Suppressor macrophage treated with lipopolysaccharide for 4 hours (primary cell): ENCODE results near the gene RALB.
"Not testable (repeated sequence)": the region's sequence is repeated elsewhere in the genome, so short reads cannot be mapped to it uniquely, and the experiment has no call there.

Source experiments
- DNase-seq: peaks from one replicate; pipeline ENCODE4 v3.0.0-alpha.2; 2020

Gene RALB

DNA sequence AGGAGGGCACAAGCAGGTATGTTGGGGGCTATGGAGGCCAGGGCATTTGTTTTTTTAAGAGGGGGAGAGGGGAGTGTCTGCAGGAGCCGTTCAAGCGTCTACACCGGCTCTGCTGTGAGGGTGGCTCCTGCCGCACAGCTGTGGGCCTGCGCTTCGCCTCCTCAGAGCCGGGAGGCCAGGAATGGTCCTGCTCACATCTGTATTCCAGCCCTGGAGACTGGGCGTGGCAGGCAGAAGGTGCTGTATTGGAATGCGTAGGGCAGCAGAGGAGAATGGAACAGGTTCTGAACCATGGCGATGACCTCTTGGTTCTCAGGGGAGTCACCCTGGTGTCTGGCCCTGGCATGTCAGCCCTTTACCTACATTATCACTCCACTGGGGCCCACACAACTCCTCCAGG is 66.5 kb downstream of the RALB start:
- no peak for DNase-seq

DNA sequence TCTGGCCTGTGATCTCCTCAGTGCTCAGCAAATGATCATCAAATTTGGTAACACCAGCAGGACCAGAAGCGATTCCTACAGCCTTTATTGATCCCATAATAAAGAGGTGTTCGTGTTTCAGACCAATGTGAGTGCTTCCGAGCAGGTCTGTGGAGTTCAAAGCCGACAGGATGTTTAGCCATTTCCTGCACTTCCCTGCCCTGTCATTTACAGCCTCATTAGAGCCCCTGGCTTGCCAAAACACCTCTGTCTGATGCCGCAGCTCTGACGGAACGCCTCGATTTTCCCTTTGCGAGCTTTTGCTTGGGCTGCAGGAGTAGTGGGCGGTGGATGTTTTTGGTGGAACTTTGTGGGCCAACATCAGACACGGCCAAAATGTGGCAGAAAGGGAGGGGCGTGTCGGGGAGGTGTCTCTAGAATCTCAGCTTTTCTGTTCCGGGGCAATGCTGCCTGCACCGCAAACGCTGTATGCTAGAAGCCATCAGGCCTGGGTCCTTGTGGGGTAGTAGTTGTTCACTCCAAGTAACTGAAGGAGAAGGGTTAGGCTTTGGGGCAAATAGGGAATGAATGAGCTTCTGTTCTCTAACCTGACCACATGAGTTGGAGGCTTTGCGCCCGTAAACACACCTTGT is 67.2 kb downstream of the RALB start:
- no peak for DNase-seq

DNA sequence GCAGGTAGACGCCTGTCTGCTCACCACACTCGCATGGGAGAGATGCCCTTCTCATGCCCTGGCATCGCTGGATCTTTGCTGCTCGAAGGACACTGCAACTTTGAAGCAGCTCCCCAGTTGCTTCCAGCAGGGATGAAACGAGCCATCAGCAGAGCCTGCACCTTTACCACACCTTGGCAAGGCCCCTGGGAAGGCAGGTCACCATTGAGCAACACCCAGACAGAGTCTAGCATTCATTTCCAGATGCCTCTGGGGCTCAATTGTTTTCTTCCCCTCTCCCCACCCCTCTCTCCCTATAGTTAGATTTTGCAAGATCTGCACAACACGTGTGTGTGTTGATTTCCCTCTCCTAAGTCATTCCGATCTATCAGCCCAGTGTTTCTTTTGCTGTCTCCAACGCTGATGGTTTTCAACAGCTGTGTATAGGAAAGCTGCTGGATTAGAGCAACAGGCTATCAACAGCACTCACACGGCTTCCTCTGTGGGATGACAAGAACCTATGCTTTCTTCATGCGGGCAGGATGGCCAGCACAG is 67.7 kb downstream of the RALB start:
- no peak for DNase-seq

DNA sequence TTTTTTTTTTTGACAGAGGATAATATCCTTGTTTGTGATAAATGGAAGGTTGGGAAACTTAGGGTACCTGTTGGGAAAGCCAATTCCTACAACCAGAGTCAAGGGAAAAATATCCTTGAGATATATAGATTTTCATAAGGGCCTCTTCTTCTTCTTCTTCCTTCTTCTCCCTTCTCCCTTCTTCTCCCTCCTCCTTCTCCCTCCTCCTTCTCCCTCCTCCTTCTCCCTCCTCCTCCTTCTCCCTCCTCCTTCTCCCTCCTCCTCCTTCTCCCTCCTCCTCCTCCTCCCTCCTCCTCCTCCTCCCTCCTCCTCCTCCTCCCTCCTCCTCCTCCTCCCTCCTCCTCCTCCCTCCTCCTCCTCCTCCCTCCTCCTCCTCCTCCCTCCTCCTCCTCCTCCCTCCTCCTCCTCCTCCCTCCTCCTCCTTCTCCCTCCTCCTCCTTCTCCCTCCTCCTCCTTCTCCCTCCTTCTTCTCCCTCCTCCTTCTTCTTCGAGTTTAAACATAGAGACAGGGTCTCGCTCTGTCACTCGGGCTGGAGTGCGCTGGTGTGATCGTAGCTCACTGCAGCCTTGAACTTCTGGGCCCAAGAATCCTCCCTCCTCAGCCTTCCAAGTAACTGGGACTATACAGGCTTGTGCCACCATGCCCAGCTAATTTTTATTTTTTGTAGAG is 68.4 kb downstream of the RALB start:
- DNase-seq = not testable (repeated sequence)

DNA sequence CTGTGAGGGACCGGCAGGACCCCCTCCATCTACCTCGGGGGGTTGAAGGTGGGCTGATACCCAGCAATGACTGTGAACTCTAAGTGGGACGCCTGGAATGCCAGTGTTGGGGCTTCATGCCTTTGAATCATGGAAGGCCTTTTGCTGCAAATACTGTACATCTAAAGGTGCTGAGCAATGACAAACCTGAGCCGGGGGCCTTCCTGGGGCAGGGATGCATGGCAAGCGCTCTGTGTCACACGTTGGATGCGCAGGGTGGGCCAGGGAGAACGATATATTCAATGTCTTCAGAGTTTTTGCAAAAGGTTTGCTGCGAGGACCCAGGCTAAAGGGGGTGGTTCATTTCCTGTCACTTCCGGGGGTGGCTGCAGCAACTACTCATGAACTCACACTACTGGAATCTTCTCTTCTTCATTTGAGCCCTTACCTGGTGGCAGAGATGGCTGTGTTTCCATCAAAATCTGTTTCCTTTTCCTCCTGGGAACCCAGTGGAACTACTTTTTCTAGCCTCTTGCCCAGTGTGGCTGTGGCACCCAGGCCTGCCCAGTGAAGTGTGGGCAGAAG is 69.2 kb downstream of the RALB start:
- DNase-seq = no peak

- no peak for DNase-seq
Measured at GRCh38 chr2:120322329-120322728, 69.7 kb downstream of the RALB start.

DNA sequence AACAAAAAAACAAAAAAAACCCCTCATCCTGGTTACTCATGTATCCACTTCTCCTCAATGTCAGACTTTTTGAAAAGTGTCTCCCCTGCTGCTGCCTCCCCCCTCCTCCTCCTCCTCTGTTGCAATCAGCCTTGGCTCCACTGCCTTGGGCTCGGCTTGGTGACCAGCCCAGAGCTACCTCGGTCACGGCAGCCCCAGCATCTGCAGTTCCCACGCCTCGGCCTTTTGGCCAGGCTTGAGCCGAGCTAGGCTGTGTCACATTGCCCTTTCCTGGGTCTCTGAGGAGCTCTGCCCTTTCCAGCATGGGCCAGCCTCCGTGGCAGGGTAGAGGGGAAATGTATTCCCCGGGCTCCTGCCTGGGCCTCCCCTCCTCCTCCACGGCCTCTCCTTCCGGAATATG is 70.6 kb downstream of the RALB start:
- DNase-seq = no peak

DNA sequence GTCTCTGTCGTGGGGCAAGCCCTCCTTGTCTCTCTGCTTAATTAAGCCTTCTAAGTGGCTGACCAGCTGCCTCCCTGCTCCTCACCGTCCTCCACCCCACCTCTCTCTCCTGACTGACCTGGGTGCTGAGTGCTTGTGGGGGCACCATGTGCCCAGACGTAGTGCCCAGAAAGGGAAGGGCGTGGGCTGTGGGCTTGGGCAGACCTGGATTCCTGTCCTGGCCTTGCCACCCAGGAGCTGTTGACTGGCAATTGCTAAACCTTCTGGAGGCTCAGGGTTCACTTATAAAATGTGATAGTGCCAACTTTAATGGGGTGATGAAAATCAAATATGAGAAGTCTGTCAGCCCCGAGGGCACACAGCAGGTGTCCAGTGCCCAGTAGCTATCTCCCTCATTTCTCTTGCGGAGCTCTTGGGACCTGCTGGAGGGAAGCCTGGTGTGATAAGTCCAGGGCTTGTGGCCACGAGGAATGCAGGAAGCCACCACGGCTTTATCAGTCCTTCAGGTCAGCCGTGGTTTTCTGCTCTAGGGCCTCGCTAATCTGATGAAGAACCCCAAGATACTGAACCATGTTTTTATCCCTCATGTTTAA is 71.3 kb downstream of the RALB start:
- no peak for DNase-seq

- DNase-seq = no peak
Measured at GRCh38 chr2:120324933-120325332, 72.3 kb downstream of the RALB start.

- DNase-seq = no peak
Measured at GRCh38 chr2:120326066-120326465, 73.4 kb downstream of the RALB start.

DNA sequence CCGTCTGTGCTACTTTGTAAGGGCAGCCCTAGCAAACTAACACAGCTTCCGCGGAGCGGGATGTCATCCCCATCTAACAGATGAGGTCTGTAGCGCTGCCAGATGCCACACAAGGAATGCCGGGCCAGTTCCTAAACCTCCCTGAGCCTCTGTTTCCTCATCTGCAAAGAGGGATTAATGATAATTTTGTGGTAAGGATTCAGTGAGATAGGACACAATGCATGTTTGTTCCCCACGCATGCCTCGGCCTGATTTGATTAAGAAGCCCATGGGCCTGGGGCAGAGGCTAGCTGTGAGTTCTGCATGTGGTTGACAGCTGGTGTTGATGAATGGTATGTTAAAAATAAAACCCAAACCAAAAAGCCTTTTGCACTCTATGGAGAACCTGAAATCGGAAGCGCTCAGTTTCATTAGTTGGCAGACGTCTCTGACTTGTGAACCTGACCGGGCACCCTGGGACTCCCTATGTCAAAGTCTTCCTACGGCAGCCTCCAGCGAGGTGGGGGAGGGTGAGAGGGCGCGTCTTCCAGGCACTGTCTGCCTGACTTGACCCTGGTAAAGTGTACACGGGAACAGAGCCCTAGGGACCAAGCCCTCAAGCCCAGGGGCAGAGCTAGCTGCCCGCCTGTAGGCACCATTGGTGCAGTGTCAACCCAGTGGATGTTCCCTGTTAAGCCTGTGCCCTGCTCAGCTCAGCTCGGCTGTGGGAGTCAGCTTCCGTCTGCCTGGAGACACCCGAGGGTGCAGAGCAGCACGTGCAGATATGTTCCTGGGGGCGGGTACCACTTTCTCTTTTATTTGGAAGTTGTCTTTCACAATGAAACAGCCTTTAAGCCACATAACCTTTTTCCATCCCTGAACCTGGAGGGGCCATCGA is 78.5 kb downstream of the RALB start:
- no peak for DNase-seq

DNA sequence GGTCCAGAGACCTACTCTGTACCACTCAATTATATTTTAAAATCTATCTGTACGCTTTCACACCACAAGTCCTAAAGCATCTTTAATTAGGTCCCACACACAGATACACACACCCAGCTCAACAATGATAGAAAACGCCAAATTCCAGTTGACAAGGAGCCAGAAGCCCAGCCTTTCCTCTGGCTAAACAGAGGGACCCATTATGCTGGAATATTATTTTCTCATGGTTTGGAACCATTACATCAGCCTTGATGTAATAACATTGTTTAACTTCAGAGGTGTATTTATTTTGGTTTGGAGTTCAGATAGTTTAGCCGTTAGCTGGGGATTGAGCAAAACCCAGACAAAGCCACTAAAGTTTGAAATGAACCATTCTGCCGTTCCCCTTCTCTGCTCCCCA is 79.3 kb downstream of the RALB start:
- DNase-seq = no peak

GRCh38 chr2:120332384-120332783 is 79.7 kb downstream of the RALB start:
- DNase-seq = no peak

DNA sequence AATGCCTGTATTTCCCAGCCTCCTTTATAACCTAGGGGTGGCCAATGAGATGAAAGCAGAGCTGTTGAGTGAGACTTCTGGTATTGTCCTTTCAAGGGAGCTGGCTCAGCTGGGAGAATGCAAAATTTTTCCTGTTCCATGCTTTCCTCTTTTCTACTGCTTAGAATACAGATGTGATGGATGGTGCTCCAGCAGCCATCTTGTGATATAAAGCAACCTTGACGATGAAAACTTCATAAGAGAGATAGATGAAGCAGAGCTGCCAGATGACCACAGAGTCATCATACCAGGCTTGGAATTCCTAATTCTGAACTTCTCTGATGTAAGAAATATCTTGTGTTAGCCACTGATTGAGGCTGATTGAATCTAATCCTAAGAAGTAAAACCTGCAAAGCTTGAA is 81.4 kb downstream of the RALB start:
- DNase-seq = no peak

- DNase-seq = no peak
Measured at GRCh38 chr2:120336749-120337148, 84.1 kb downstream of the RALB start.

DNA sequence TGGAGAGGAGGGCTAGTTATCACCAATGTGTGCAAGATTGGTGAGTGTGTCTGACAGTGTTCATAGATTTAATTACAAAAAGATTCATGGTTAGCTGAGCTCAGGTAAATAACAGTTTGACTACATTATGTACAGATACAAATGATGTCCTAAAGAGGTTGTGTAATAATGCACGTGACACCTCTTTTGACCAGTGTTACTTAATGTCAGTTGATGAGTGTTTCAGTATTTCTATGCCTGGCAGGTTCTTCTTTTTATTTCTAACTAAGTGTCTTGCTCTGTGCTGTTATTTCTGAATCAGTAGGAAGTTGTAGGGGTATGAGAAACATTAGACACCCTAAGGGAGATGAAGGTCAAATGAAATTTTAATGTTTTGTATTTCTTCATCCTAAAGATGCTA is 85.4 kb downstream of the RALB start:
- DNase-seq = peak; percentile 81

GRCh38 chr2:120341977-120342376 is 89.3 kb downstream of the RALB start:
- DNase-seq = no peak

DNA sequence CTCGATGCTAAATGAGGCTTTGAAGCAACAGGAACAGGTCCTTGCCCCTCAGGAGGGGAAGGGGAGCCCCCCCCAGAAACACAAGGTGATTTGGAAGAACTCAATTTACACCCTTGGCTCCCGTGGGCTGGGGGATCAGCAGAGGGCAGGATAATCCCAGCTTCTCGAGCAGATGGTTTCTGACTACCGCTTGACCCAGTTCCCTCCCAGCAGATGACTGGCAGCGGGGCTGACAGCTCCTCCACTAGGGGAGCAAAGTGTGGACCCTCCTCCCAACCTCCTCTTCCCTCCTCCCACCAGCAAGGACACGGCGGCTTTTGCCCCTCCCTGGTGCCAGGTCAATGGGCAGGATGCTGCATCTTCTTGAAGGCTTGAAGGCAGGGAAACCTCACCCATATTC is 89.8 kb downstream of the RALB start:
- no peak for DNase-seq

DNA sequence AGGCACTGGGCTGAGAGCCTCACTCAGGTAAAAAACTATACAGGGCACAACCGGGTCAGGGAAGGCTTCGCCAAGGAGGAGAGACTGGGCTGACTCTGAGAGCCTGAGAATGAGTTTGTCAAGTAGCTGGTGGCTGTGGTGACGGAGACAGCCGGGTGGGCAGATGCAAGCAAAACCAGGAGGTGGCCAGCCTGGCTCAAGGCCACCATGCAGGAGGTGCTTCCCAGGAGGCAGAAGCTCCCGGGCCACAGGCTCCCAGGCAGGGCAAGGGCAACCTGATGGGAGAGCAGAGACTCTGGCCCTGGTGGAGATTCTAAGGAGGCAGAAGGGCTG is 90.4 kb downstream of the RALB start:
- no peak for DNase-seq

DNA sequence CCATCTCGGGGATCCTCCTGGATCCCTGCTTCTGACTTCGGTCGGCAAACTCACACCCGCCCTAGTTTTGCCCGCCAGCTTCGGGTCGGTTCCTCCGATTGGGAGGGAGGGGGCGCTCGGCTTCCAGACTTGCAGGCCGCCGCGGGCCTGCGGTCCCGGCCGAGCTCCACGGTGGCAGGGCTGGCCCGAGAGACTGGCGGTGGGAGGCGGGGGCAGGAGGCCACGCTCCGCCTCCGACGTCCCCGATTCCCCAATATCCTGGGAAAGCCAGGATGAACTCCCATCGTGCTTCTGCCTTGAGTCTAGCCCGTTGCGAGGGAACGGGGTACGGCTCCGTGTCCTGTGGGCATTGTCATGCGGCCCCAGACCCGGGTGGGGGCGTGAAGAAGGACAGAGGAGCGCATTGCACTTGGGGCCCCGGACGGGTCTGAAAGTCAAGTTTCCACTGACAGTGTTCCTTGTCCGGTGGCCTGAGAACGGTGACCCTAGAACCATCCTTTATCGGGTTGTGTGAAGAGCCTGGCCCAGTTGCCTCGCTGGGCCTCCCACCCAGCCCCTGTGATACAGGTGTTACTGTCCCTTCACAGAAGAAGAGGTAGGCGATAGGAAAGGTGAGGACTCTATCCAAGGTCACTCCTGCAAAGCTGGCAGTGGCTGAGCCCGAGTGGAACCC is 90.9 kb downstream of the RALB start:
- DNase-seq = peak; percentile 74
